HCT116 (cell line): ENCODE data around the gene PDXK.

Experiments used
- EZH2 ChIP-seq: fragments of 200-600 bp; sonication (generic); IDR thresholded peaks from 2 replicates; pipeline ENCODE4 v1.6.1; 2017; ENCODE audit warnings: antibody characterized with exemption, mixed run types
- JUND ChIP-seq: IDR thresholded peaks from 2 replicates; pipeline ENCODE4 v1.6.1; 2012
- POLR2A ChIP-seq: IDR thresholded peaks from 2 replicates; pipeline ENCODE4 v1.7.0; 2011; ENCODE audit warnings: borderline replicate concordance; ENCODE audit not compliant: insufficient read depth, insufficient read length; ENCODE audit errors: extremely low read depth
- POLR2AphosphoS5 ChIP-seq: IDR thresholded peaks from 2 replicates; pipeline ENCODE4 v1.6.1; 2011; ENCODE audit warnings: mild to moderate bottlenecking, low read depth, low read length, moderate library complexity
- RAD21 ChIP-seq: IDR thresholded peaks from 2 replicates; pipeline ENCODE4 v1.6.1; 2012; ENCODE audit warnings: low read depth, mild to moderate bottlenecking
- SIN3A ChIP-seq: IDR thresholded peaks from 2 replicates; pipeline ENCODE4 v1.6.1; 2012; ENCODE audit warnings: low read depth
- SP1 ChIP-seq: IDR thresholded peaks from 2 replicates; pipeline ENCODE4 v1.6.1; 2012; ENCODE audit warnings: low read depth
- SRF ChIP-seq: IDR thresholded peaks from 2 replicates; pipeline ENCODE4 v1.6.1; 2012; ENCODE audit warnings: low read depth
- YY1 ChIP-seq: IDR thresholded peaks from 2 replicates; pipeline ENCODE4 v1.6.1; 2011; ENCODE audit warnings: low read length, low read depth, moderate library complexity, mild to moderate bottlenecking; ENCODE audit not compliant: insufficient replicate concordance; ENCODE audit errors: extremely low read depth
- ZNF274 ChIP-seq: fragments of 200-500 bp; sonication (Bioruptor generic); IDR thresholded peaks from 2 replicates; pipeline ENCODE4 v1.6.1; 2014; ENCODE audit warnings: mild to moderate bottlenecking, low read depth, low read length, inconsistent platforms
- TF ChIP-seq, protein P1 (sequence below), 3 experiments: fragments of 200-600 bp in 1 of 3; sonication (generic) in 1 of 3; IDR thresholded peaks in 2 of 3; conservative IDR thresholded peaks in 1 of 3; 2 replicates each; pipeline ENCODE4 v1.5.1; 2012 to 2017; ENCODE audit warnings: low read depth in 2 of 3, low read length in 2 of 3, antibody characterized with exemption in 1 of 3, borderline replicate concordance in 1 of 3, control low read depth in 1 of 3, mild to moderate bottlenecking in 1 of 3, mixed read lengths in 1 of 3, mixed run types in 1 of 3, moderate library complexity in 1 of 3; ENCODE audit not compliant: insufficient read depth in 1 of 3
- TF ChIP-seq, protein P2 (sequence below): IDR thresholded peaks from 2 replicates; pipeline ENCODE4 v1.6.1; 2011; ENCODE audit warnings: mild to moderate bottlenecking, low read length, moderate library complexity; ENCODE audit not compliant: insufficient replicate concordance; ENCODE audit errors: extremely low read depth
- TF ChIP-seq, protein P3 (sequence below): IDR thresholded peaks from 2 replicates; pipeline ENCODE4 v1.6.1; 2012

DNA sequence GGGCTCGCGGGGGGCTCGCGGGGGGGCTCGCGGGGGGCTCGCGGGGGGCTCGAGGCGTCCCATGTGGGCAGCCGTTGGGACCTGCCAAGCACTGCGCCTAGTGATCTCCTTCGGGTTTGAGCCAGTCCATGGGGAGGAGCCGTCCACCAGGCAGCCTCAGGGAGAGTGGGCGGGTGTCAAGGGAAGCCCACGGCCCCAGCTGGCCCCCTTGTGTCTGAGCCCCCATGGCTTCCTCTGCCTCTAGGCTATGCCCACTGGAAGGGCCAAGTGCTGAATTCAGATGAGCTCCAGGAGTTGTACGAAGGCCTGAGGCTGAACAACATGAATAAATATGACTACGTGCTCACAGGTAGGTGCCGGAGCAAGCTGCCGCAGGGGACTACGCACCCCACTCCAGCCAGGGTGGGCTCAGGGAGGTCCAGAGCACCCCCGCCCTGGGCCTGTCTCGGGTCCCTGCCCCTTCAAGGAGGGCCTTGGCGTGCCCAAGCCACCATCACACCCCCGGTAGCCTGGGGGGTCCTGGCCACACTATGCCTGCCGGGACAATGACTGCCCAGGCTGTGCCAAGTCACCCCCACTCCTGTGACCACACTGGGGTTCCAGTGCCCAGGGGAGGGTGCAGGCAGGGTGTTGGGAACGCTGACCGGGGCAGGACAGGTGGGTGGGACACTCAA lies 22.6 kb downstream of the PDXK start:
- TF ChIP-seq EZH2 = no peak
- no peak for TF ChIP-seq JUND
- no peak for TF ChIP-seq SRF
- no peak for TF ChIP-seq RAD21
- TF ChIP-seq, protein P1, sequence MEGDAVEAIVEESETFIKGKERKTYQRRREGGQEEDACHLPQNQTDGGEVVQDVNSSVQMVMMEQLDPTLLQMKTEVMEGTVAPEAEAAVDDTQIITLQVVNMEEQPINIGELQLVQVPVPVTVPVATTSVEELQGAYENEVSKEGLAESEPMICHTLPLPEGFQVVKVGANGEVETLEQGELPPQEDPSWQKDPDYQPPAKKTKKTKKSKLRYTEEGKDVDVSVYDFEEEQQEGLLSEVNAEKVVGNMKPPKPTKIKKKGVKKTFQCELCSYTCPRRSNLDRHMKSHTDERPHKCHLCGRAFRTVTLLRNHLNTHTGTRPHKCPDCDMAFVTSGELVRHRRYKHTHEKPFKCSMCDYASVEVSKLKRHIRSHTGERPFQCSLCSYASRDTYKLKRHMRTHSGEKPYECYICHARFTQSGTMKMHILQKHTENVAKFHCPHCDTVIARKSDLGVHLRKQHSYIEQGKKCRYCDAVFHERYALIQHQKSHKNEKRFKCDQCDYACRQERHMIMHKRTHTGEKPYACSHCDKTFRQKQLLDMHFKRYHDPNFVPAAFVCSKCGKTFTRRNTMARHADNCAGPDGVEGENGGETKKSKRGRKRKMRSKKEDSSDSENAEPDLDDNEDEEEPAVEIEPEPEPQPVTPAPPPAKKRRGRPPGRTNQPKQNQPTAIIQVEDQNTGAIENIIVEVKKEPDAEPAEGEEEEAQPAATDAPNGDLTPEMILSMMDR (IDR thresholded peaks at IDR 0.05 in 2 of 3, conservative IDR thresholded peaks at IDR 0.05 in 1 of 3; ENCODE audit: borderline replicate concordance in 1 of 3, insufficient read depth in 1 of 3, low read depth in 2 of 3, low read length in 2 of 3) = no peak
- TF ChIP-seq, protein P2, sequence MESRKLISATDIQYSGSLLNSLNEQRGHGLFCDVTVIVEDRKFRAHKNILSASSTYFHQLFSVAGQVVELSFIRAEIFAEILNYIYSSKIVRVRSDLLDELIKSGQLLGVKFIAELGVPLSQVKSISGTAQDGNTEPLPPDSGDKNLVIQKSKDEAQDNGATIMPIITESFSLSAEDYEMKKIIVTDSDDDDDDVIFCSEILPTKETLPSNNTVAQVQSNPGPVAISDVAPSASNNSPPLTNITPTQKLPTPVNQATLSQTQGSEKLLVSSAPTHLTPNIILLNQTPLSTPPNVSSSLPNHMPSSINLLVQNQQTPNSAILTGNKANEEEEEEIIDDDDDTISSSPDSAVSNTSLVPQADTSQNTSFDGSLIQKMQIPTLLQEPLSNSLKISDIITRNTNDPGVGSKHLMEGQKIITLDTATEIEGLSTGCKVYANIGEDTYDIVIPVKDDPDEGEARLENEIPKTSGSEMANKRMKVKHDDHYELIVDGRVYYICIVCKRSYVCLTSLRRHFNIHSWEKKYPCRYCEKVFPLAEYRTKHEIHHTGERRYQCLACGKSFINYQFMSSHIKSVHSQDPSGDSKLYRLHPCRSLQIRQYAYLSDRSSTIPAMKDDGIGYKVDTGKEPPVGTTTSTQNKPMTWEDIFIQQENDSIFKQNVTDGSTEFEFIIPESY = no peak
- TF ChIP-seq, protein P3, sequence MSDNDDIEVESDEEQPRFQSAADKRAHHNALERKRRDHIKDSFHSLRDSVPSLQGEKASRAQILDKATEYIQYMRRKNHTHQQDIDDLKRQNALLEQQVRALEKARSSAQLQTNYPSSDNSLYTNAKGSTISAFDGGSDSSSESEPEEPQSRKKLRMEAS = no peak
- no peak for TF ChIP-seq YY1
- no peak for TF ChIP-seq POLR2A
- TF ChIP-seq SIN3A = no peak
- no peak for TF ChIP-seq POLR2AphosphoS5
- no peak for TF ChIP-seq ZNF274
- TF ChIP-seq SP1 = no peak
